Activated CD8-positive, alpha-beta memory T cell treated with anti-CD3 and anti-CD28 coated beads for 36 hours (primary cell): ENCODE results near the gene PTPN1. TPM values are rescaled to one million over a fixed set of nuclear protein-coding genes. Genes with fewer than 3 reads are reported as not detected.
"Not testable (repeated sequence)": the region's sequence is repeated elsewhere in the genome, so short reads cannot be mapped to it uniquely, and the experiment has no call there.

Experiments used
- CTCF ChIA-PET: fragments of 350-600 bp; sonication (Branson Sonifier 250); formaldehyde crosslinking; loops from one replicate; lab custom pipeline; 2021; ENCODE audit warnings: antibody characterized with exemption; lab: Charles Lee
- POLR2A ChIA-PET: fragments of 350-600 bp; sonication (Branson Sonifier 250); formaldehyde crosslinking; loops from one replicate; lab custom pipeline; 2021; ENCODE audit warnings: antibody characterized with exemption; lab: Charles Lee
- total RNA-seq, 2 experiments: library from RNA; stranded (reverse); gene quantifications; one replicate each; pipeline ENCODE4 v1.2.3, GENCODE V29; 2021

The PTPN1 gene
- total RNA-seq, 2 experiments from 2014 or later = 67.9 to 70.5 TPM

- POLR2A ChIA-PET = no interaction called here
- CTCF ChIA-PET = interaction anchor here (1.2 to 2.8 kb wide), 3 partner anchors 13 to 68 kb away, joined by 3 to 11 read pairs (median 5); no protein-coding TSS in a partner anchor
Observed at GRCh38 chr20:50501972-50502745, 8.0 kb upstream of the PTPN1 start.

DNA sequence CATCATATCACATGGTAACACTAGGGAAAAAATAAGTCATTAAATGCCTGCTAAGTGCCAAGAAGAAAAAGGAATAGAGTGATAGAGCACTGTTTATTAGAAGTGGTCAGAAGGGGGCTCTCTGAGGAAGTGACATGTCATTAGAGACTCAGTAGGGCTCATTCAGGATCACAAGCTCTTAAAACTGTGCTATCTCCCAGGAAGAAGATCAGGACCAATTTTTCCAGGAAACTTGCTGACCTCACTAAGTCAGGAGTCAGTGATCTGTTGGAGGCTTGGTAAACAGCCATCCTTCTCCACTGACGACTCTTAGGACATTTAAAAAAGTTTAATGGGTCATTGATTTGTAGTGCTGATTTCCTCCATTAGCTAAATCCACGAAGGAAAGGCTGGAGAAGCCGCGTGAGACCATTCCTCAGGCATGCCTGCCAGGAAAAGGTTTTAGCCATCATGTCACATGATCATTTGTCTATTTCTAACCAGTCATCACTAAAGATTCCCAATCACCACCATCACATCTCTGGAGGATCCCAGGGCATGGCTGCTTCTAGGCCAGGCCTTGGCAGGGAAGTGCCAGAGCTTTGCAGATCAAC lies 5.9 kb upstream of the PTPN1 start:
- ChIA-PET POLR2A (no interaction called here), CTCF (interaction anchor here (0.5 to 2.8 kb wide), 7 partner anchors 10 to 166 kb away, joined by 3 to 11 read pairs (median 3); no protein-coding TSS in a partner anchor)

- CTCF ChIA-PET = interaction anchor here (1.0 kb wide), 1 partner anchor 27 kb away, joined by 6 read pairs; no protein-coding TSS in a partner anchor
- POLR2A ChIA-PET = no interaction called here
Observed at GRCh38 chr20:50506270-50506579, 4.0 kb upstream of the PTPN1 start.

- POLR2A ChIA-PET = not testable (repeated sequence)
- CTCF ChIA-PET = interaction anchor here (0.8 kb wide), 1 partner anchor 63 kb away, joined by 3 read pairs; no protein-coding TSS in a partner anchor
Observed at GRCh38 chr20:50507745-50508144, 2.4 kb upstream of the PTPN1 start.

GRCh38 chr20:50508171-50508755 lies 1.9 kb upstream of the PTPN1 start:
- ChIA-PET CTCF (interaction anchor here (0.6 kb wide), 1 partner anchor 456 kb away, joined by 3 read pairs; no protein-coding TSS in a partner anchor), POLR2A (no interaction called here)

- CTCF ChIA-PET = interaction anchor here (0.6 to 2.5 kb wide), 10 partner anchors 9 to 125 kb away, joined by 3 to 9 read pairs (median 4); no protein-coding TSS in a partner anchor
Observed at GRCh38 chr20:50510706-50511542, 741 bp downstream of the PTPN1 start.

DNA sequence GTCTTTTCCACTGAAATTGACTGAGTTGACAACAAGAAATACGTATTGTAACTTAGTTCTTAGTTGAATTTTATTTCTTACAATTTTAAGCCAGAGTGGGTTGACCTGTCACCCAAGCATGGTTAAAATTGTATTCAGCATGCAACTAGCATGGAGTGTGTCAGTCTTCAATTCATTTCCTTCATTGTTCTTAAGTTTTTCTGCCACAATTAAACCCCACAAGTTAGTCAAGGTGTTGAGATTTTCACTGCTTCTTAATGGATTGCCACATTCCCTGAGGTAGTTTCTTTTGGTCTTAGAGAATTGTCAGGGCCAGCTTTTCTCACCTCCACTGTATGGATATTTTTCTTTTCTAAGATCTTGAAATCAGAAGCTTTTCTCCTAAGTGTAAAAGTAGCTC lies 2.1 kb downstream of the PTPN1 start:
- ChIA-PET CTCF (interaction anchor here (1.0 to 2.5 kb wide), 6 partner anchors 8 to 62 kb away, joined by 3 to 9 read pairs (median 4); no protein-coding TSS in a partner anchor), POLR2A (interaction anchor here (1.1 to 2.7 kb wide), 3 partner anchors 20 to 321 kb away, joined by 3 to 10 read pairs (median 3); partner anchors contain the start of gene CEBPB)

More at GRCh38 chr20:50510706-50511542, 741 bp downstream of the PTPN1 start:
- POLR2A ChIA-PET = interaction anchor here (0.6 to 2.7 kb wide), 7 partner anchors 17 to 841 kb away, joined by 3 to 10 read pairs (median 5); partner anchors contain the start of gene CEBPB

DNA sequence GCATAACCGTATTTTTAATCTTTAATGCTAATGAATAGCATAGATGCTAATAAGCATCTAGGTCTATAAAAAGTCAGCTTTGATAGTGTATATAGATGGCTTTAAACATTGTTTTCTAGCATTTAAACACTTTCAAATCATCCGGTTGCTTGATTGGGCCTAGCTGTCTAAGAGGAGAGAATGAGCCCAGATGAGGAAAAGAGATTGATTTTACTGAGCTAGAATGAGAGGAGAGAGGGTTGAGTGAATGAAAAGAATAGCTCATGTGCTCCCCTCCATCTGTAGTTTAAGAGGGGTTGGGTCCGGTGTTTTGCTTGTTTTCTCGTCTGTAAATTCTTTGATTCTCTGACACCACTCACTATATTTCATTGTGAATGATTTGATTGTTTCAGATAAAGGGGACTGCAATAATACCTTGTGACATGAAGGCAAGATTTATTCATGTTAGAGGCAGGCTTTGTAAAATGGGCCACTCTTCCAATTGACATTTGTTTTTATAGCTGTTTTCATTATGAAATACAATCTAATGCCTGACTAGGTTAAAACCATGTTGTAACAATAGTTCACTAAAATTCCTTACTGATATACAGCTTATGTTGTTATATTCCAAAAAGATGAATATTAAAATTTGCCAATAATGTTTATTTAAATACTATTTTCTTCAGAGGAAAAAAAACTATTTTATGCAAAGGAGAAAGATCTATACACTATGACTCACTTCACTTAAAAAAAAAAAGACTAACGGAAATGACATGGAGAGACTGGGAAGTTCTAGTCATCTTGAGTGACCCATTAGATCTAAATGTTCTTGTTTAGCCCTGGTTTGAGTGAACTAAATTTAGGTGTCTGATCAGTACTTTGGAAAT lies 3.2 kb downstream of the PTPN1 start:
- POLR2A ChIA-PET = interaction anchor here (0.7 to 1.4 kb wide), 3 partner anchors 26 to 48 kb away, joined by 4 to 5 read pairs (median 5); no protein-coding TSS in a partner anchor
- CTCF ChIA-PET = interaction anchor here (0.7 to 2.3 kb wide), 6 partner anchors 26 to 65 kb away, joined by 3 to 7 read pairs (median 4); no protein-coding TSS in a partner anchor

- ChIA-PET POLR2A (interaction anchor here (1.4 kb wide), 1 partner anchor 26 kb away, joined by 4 read pairs; no protein-coding TSS in a partner anchor), CTCF (interaction anchor here (1.2 to 2.3 kb wide), 6 partner anchors 11 to 56 kb away, joined by 3 to 7 read pairs (median 3); no protein-coding TSS in a partner anchor)
Observed at GRCh38 chr20:50514035-50514337, 3.8 kb downstream of the PTPN1 start.

DNA sequence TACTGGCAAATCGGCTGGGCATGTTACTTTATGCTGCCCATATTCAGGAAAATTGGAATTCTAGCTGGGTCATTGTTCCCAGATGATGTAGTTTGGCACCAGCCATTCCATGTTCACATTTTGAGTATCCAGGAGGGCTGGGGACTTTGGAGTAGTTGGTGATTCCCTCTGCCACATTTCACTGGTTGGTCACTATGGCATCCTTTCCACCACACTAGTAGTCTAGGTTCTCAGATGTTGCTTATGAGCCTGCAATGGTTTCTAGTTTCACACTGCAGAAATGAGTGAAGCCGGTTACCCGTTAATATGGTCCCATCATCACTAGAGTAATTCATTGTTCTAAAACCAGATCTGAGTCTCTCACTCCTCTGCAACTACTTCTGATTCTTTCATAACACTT lies 4.6 kb downstream of the PTPN1 start:
- CTCF ChIA-PET = interaction anchor here (1.2 to 2.6 kb wide), 7 partner anchors 12 to 55 kb away, joined by 3 to 13 read pairs (median 3); no protein-coding TSS in a partner anchor
- POLR2A ChIA-PET = interaction anchor here (0.9 to 1.2 kb wide), 2 partner anchors 15 to 47 kb away, joined by 4 to 7 read pairs; no protein-coding TSS in a partner anchor

DNA sequence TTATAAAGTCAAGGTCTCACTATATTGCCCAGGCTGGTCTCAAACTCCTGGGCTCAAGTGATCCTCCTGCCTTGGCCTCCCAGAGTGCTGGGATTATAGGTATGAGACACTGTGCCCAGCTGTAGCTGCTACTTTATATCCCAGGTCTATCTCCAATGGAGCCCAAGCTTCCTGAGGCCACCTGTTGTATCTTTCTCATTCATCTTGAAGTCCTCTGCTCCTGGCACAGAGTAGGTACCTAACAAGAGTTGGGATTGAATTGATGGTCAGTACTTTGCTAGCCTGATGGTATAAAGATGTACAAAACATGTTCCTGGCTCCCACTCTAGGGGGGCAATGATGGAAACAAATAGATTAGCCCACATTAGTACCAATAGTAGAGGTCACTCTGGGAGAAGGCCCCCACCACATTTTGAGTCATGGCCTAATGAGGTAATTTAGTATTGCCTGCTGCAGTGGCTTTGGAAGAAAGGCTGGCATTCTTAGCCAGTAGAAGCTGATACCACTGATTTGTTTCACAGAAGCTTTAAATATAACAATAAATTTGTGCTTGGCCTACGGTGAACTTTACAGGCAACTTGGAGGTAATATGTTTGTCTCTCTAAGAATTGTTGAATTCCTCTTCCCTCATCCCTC lies 5.4 kb downstream of the PTPN1 start:
- CTCF ChIA-PET = interaction anchor here (0.5 to 2.6 kb wide), 5 partner anchors 13 to 329 kb away, joined by 3 to 13 read pairs (median 3); no protein-coding TSS in a partner anchor
- POLR2A ChIA-PET = interaction anchor here (0.7 to 1.2 kb wide), 4 partner anchors 14 to 46 kb away, joined by 4 to 7 read pairs (median 4); no protein-coding TSS in a partner anchor

DNA sequence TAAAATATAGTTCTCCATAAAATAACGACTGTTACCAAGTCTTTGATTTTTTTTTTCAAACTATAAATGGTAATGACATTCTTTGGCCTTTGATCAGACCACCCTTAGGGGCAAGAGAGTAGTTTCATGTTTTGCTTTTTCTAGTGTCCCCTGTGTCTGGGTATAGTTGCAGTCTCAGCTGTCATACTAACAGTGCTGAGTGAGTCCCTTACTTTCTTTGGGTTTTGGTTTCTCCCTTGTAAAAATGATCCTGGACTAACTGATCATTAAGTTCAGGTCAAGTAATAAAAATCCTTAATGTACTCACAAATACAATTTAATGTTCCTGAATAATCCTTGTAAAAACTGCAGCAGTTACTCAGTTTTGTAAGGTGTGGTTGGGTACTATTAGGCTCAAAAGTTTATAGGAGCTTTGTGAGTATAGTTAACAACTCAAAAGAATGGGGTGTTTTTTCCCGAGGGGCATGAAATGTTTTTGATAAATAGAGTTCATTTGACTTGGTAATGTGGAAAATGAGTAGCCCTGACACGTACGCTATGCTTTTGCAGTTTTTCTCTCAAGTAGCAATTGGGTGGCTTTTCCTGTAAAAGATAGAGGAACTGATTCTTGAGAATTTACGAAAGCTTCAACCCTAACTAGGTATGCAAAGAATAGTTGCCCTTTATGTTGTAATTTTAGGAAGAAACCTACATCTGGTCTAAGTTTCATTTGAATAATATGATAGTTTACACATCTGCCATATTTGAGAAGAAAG lies 6.2 kb downstream of the PTPN1 start:
- CTCF ChIA-PET = interaction anchor here (0.5 to 2.6 kb wide), 5 partner anchors 12 to 329 kb away, joined by 3 to 13 read pairs (median 5); no protein-coding TSS in a partner anchor
- POLR2A ChIA-PET = interaction anchor here (0.7 to 1.6 kb wide), 4 partner anchors 13 to 31 kb away, joined by 4 to 8 read pairs (median 6); no protein-coding TSS in a partner anchor

GRCh38 chr20:50516935-50517816 lies 7.0 kb downstream of the PTPN1 start:
- POLR2A ChIA-PET = interaction anchor here (1.4 to 1.6 kb wide), 2 partner anchors 12 to 30 kb away, joined by 7 to 8 read pairs; no protein-coding TSS in a partner anchor
- CTCF ChIA-PET = interaction anchor here (0.6 to 2.6 kb wide), 4 partner anchors 34 to 53 kb away, joined by 3 to 13 read pairs (median 4); no protein-coding TSS in a partner anchor

GRCh38 chr20:50517817-50518154 lies 7.6 kb downstream of the PTPN1 start:
- POLR2A ChIA-PET = interaction anchor here (1.6 kb wide), 1 partner anchor 12 kb away, joined by 7 read pairs; no protein-coding TSS in a partner anchor

More at GRCh38 chr20:50517817-50518154, 7.6 kb downstream of the PTPN1 start:
- CTCF ChIA-PET = interaction anchor here (0.6 to 1.6 kb wide), 4 partner anchors 34 to 52 kb away, joined by 3 to 5 read pairs (median 4); no protein-coding TSS in a partner anchor
